HL-60 (cell line): ENCODE measurements around the gene STAB2.

Experiments used
- GABPA ChIP-seq: IDR thresholded peaks from 2 replicates; pipeline ENCODE4 v1.6.1; 2012; ENCODE audit warnings: low read depth
- POLR2AphosphoS5 ChIP-seq: IDR thresholded peaks from 2 replicates; pipeline ENCODE4 v1.6.1; 2012; ENCODE audit warnings: low read depth
- TF ChIP-seq, protein P1 (sequence below): IDR thresholded peaks from one replicate; pipeline ENCODE4 v1.5.1; 2011; ENCODE audit warnings: low read length, control low read depth, inconsistent platforms; ENCODE audit not compliant: insufficient read depth
- TF ChIP-seq, protein P2 (sequence below): IDR thresholded peaks from 2 replicates; pipeline ENCODE4 v1.6.1; 2012; ENCODE audit warnings: low read depth; ENCODE audit not compliant: insufficient replicate concordance

DNA sequence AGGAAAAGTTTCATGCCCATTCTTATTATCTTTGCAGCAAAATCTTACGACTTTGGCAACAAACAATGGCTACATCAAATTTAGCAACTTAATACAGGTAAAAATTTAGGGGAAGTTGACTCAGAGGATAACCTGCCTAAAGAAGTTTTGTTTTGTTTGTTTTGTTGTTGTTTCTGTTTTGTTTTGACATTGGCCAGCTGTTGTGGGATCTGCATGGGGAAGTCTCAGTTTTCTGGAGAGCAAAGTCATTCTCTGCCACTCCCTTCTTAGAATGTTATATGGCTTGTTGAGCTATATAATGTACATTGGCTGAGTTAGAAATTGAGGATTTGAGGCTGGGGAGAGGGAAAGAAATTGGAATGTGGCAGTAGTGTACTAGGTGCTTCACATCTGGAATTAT is 144.5 kb downstream of the STAB2 start:
- TF ChIP-seq POLR2AphosphoS5 (no peak), GABPA (no peak)
- TF ChIP-seq, protein P1, sequence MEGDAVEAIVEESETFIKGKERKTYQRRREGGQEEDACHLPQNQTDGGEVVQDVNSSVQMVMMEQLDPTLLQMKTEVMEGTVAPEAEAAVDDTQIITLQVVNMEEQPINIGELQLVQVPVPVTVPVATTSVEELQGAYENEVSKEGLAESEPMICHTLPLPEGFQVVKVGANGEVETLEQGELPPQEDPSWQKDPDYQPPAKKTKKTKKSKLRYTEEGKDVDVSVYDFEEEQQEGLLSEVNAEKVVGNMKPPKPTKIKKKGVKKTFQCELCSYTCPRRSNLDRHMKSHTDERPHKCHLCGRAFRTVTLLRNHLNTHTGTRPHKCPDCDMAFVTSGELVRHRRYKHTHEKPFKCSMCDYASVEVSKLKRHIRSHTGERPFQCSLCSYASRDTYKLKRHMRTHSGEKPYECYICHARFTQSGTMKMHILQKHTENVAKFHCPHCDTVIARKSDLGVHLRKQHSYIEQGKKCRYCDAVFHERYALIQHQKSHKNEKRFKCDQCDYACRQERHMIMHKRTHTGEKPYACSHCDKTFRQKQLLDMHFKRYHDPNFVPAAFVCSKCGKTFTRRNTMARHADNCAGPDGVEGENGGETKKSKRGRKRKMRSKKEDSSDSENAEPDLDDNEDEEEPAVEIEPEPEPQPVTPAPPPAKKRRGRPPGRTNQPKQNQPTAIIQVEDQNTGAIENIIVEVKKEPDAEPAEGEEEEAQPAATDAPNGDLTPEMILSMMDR, result no peak
- TF ChIP-seq, protein P2, sequence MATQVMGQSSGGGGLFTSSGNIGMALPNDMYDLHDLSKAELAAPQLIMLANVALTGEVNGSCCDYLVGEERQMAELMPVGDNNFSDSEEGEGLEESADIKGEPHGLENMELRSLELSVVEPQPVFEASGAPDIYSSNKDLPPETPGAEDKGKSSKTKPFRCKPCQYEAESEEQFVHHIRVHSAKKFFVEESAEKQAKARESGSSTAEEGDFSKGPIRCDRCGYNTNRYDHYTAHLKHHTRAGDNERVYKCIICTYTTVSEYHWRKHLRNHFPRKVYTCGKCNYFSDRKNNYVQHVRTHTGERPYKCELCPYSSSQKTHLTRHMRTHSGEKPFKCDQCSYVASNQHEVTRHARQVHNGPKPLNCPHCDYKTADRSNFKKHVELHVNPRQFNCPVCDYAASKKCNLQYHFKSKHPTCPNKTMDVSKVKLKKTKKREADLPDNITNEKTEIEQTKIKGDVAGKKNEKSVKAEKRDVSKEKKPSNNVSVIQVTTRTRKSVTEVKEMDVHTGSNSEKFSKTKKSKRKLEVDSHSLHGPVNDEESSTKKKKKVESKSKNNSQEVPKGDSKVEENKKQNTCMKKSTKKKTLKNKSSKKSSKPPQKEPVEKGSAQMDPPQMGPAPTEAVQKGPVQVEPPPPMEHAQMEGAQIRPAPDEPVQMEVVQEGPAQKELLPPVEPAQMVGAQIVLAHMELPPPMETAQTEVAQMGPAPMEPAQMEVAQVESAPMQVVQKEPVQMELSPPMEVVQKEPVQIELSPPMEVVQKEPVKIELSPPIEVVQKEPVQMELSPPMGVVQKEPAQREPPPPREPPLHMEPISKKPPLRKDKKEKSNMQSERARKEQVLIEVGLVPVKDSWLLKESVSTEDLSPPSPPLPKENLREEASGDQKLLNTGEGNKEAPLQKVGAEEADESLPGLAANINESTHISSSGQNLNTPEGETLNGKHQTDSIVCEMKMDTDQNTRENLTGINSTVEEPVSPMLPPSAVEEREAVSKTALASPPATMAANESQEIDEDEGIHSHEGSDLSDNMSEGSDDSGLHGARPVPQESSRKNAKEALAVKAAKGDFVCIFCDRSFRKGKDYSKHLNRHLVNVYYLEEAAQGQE, result no peak
